ENCODE data around the gene WNK2. TPM values are rescaled to one million over a fixed set of nuclear protein-coding genes. Genes with fewer than 3 reads are reported as not detected.

Gene WNK2
- total and polyA plus RNA-seq, 2 donors (not counting 3 experiments of a cell fraction or from before 2014, with no cell fraction given) = not detected

- no peak overlapping the region for H2AFZ ChIP-seq (ENCODE audit: low read depth, low read length)
- no peaks in the 10 kb centered on the region for H3K4me1 ChIP-seq (ENCODE audit: control insufficient read depth, extremely low read depth, insufficient read depth, low read length)
- H3K27ac ChIP-seq (ENCODE audit: insufficient read depth, low read depth, low read length) = no peak overlapping the region
- FAIRE-seq (no peak), DNase-seq (ENCODE audit: low read depth, low spot score) (no peak)
- no peak overlapping the region for H3K4me2 ChIP-seq (ENCODE audit: insufficient read depth, low read length)
- dilution Hi-C loops (cut with MboI; ENCODE audit: extremely low pct_ligation_motif_present, low sequenced_read_pairs) (no loop called here), intact Hi-C loops (cut with micrococcal nuclease) (no loop called here)
- CTCF ChIA-PET = no interaction called here
- H3K4me3 ChIP-seq (replicated peaks in 1 of 3; ENCODE audit: insufficient read depth in 1 of 3, low read depth in 1 of 3, low read length in 3 of 3) = no peak overlapping the region
- POLR2A ChIA-PET = no interaction called here
- no peak overlapping the region for H3K9ac ChIP-seq (replicated peaks; ENCODE audit: extremely low read depth, insufficient read depth, low read length)
- no peaks in the 10 kb centered on the region for H4K20me1 ChIP-seq (replicated peaks; ENCODE audit: control insufficient read depth, extremely low read depth, insufficient read depth, low read length)
- TF ChIP-seq CTCF (IDR thresholded peaks at IDR 0.05; ENCODE audit: extremely low read depth in 1 of 2, insufficient read depth in 1 of 2, low read depth in 1 of 2, low read length in 2 of 2) (no peak), JUN (IDR thresholded peaks at IDR 0.05; ENCODE audit: borderline replicate concordance, insufficient read depth, insufficient read length, low read depth) (no peak), MYC (IDR thresholded peaks at IDR 0.05; ENCODE audit: low read depth, low read length) (no peak), FOS (IDR thresholded peaks at IDR 0.05; ENCODE audit: borderline replicate concordance, insufficient read depth, low read length) (no peak), MAX (IDR thresholded peaks at IDR 0.05; ENCODE audit: insufficient read depth, insufficient read length) (no peak), POLR2A (IDR thresholded peaks at IDR 0.05; ENCODE audit: low read depth, low read length) (no peak), EZH2 (IDR thresholded peaks at IDR 0.05; ENCODE audit: borderline replicate concordance, low read depth, low read length, severe bottlenecking) (no peak), POLR2AphosphoS5 (IDR thresholded peaks at IDR 0.05; ENCODE audit: insufficient read depth, low read depth, low read length) (no peak), GATA2 (IDR thresholded peaks at IDR 0.05; ENCODE audit: insufficient read depth, insufficient read length, low read depth, low read length) (no peak)
- H3K9me3 ChIP-seq (replicated peaks; ENCODE audit: control insufficient read depth, insufficient read depth, low read length) = no peaks in the 10 kb centered on the region
- no TSS peak for BruUV-seq (replicated peaks)
- no peaks in the 10 kb centered on the region for H3K36me3 ChIP-seq (ENCODE audit: control insufficient read depth in 2 of 2, extremely low read depth in 1 of 2, insufficient read depth in 2 of 2, low read length in 2 of 2)
- H3K9me1 ChIP-seq (replicated peaks; ENCODE audit: control insufficient read depth, extremely low read depth, insufficient read depth, low read length) = no peaks in the 10 kb centered on the region
- no peaks in the 10 kb centered on the region for H3K79me2 ChIP-seq (ENCODE audit: control insufficient read depth, insufficient read depth, low read length)
- no peaks in the 10 kb centered on the region for H3K27me3 ChIP-seq (ENCODE audit: control insufficient read depth in 2 of 2, insufficient read depth in 2 of 2, low read length in 2 of 2)
Measured at GRCh38 chr9:93236541-93237206, 52.7 kb downstream of the WNK2 start.

Data from endothelial cell of umbilical vein (primary cell).